ENCODE measurements around the gene ZNF568. TPM values are rescaled to one million over a fixed set of nuclear protein-coding genes. Genes with fewer than 3 reads are reported as not detected.

Gene ZNF568
- total and polyA plus RNA-seq, 11 donors = 3.7 to 12.1 (median 9.1) TPM

DNA sequence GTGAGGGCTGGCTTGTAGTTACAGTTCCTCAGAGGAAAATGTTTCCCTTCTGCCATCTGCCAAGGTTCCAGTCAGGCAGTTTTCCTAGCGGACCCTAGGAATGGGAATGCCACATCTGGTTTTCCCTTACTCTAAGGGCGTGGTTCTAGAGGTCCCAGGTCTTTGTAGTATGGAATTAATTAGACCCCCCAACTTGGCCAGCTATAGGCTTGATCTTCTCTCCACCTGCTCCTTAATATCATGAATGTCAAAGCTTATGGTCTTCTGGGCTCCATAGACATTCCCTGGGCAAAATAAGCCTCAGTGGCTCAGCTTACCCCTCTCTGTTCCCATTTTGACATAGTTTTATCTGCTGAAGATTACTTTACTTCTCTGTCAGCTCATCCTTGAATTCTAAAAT, 70.0 kb downstream of the ZNF568 start:
- TF ChIP-seq CTCF (IDR thresholded peaks at IDR 0.05) (no peak), POLR2A (IDR thresholded peaks at IDR 0.05) (no peak)
- intact Hi-C loops (cut with DNase I) = no loop called here
- Histone ChIP-seq H3K27me3 (no peaks in the 10 kb centered on the region), H3K4me3 (no peak overlapping the region), H3K4me1 (no peaks in the 10 kb centered on the region), H3K36me3 (peaks cover 0 to 22% (median 4%) of the 10 kb centered on the region in 9 donors), H3K27ac (no peak overlapping the region), H3K9me3 (peaks cover 0 to 63% (median 0%) of the 10 kb centered on the region in 12 donors)
- no peak for DNase-seq
- WGBS, 4 donors = 70 to 92% (median 73%) methylated on average over 2 of the region's 2 CpGs
- no peak for ATAC-seq

DNA sequence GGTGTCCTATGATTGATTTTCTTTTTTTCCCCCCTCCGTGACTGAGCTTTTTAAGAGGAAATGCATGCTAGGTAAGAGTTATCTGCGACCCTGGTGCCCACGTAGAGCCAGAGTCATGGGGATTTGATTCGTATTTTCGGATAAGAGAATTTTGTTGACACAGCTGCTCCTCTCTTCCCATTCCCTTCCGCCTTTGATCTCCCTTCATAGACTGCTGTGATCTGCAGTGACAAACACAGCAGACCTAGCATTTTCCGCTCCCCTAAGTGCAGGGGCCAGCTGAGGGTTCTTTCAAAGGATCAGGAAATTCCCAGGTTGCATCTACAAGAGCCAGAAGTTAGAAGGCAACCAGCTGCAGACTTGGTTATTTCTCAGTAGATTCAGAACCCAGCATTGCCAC, 70.5 kb downstream of the ZNF568 start:
- Histone ChIP-seq H3K27me3 (no peaks in the 10 kb centered on the region), H3K27ac (no peak overlapping the region), H3K9me3 (peaks cover 0 to 68% (median 0%) of the 10 kb centered on the region in 12 donors), H3K36me3 (peaks cover 0 to 23% (median 6%) of the 10 kb centered on the region in 9 donors), H3K4me3 (no peak overlapping the region), H3K4me1 (no peaks in the 10 kb centered on the region)
- WGBS, 4 donors = 64 to 70% (median 65%) methylated on average over 7 of the region's 7 CpGs
- intact Hi-C loops (cut with DNase I) = no loop called here
- DNase-seq (no peak), ATAC-seq (no peak)
- TF ChIP-seq POLR2A (IDR thresholded peaks at IDR 0.05) (no peak), CTCF (IDR thresholded peaks at IDR 0.05) (no peak)

DNA sequence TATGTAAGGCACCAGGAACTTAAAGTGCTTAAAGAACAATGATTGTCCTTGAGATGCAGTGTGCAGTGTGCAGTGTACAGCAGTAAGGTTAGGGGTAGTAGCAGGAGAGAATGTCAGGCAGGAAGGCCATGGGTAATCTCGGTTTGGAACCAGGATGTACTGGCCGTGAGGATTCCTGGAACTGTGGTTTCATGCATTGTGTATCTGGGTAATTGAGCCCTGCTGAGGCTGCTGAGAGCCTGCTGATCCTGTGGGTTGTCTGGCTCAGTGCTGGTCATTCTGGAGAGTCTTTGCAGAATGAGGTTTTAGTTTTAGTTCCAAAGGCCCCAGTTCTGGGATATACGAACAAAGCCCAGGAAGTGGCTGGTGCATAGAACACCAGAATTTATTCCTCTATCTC, 71.0 kb downstream of the ZNF568 start:
- DNase-seq (no peak), ATAC-seq (no peak)
- H3K36me3 ChIP-seq = peaks cover 0 to 27% (median 6%) of the 10 kb centered on the region in 9 donors
- peaks cover 0 to 69% (median 0%) of the 10 kb centered on the region in 12 donors for H3K9me3 ChIP-seq
- intact Hi-C loops (cut with DNase I) = no loop called here
- no peak overlapping the region for H3K27ac ChIP-seq
- H3K27me3 ChIP-seq = no peaks in the 10 kb centered on the region
- TF ChIP-seq POLR2A (IDR thresholded peaks at IDR 0.05) (no peak), CTCF (IDR thresholded peaks at IDR 0.05) (no peak)
- no peaks in the 10 kb centered on the region for H3K4me1 ChIP-seq
- 55 to 74% (median 65%) methylated on average over 3 of the region's 3 CpGs for WGBS, 4 donors
- no peak overlapping the region for H3K4me3 ChIP-seq

DNA sequence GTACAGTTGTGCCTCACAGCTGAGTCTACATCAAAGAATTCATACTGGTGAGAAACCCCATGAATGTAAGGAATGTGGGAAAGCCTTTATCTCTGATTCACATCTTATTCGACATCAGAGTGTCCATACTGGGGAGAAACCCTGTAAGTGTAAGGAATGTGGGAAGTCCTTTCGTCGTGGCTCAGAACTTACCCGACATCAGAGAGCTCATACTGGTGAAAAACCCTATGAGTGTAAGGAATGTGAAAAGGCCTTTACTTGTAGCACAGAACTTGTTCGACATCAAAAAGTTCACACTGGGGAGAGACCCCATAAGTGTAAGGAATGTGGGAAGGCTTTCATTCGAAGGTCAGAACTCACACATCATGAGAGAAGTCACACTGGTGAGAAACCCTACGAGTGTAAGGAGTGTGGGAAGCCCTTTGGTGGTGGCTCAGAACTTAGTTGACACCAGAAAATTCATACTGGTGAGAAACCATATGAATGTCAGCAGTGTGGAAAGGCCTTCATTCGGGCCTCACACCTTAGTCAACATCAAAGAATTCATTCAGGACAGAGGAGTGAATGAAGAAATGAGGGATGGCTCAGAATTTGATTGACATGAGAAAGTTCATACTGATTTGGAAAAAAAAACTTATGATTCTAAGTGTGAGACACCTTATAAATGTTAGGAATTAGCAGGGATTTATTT, 81.2 kb downstream of the ZNF568 start:
- DNase-seq = no peak
- H3K27me3 ChIP-seq = no peaks in the 10 kb centered on the region
- H3K4me1 ChIP-seq = no peaks in the 10 kb centered on the region
- ATAC-seq = no peak
- intact Hi-C loops (cut with DNase I) = no loop called here
- no peak for TF ChIP-seq CTCF (IDR thresholded peaks at IDR 0.05)
- no peak for TF ChIP-seq POLR2A (IDR thresholded peaks at IDR 0.05)
- no peak overlapping the region for H3K4me3 ChIP-seq
- 93 to 97% (median 95%) methylated on average over 8 of the region's 8 CpGs for WGBS, 4 donors
- H3K27ac ChIP-seq = no peak overlapping the region
- peaks cover 0 to 74% (median 7%) of the 10 kb centered on the region in 12 donors for H3K9me3 ChIP-seq
- peaks cover 8 to 55% (median 28%) of the 10 kb centered on the region in 9 donors for H3K36me3 ChIP-seq

Data from heart left ventricle (tissue), 16 donors.